ENCODE measurements around the gene MYBBP1A.

Gene MYBBP1A

GRCh38 chr17:4530799-4531730 lies 24.1 kb downstream of the MYBBP1A start:
- DNase-seq (ENCODE audit: low read depth, low spot score), result no peak
- H3K4me3 ChIP-seq (ENCODE audit: low read depth, low read length), result no peak overlapping the region
- POLR2A ChIA-PET, result no interaction called here
- TF ChIP-seq, protein P1, sequence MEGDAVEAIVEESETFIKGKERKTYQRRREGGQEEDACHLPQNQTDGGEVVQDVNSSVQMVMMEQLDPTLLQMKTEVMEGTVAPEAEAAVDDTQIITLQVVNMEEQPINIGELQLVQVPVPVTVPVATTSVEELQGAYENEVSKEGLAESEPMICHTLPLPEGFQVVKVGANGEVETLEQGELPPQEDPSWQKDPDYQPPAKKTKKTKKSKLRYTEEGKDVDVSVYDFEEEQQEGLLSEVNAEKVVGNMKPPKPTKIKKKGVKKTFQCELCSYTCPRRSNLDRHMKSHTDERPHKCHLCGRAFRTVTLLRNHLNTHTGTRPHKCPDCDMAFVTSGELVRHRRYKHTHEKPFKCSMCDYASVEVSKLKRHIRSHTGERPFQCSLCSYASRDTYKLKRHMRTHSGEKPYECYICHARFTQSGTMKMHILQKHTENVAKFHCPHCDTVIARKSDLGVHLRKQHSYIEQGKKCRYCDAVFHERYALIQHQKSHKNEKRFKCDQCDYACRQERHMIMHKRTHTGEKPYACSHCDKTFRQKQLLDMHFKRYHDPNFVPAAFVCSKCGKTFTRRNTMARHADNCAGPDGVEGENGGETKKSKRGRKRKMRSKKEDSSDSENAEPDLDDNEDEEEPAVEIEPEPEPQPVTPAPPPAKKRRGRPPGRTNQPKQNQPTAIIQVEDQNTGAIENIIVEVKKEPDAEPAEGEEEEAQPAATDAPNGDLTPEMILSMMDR (IDR thresholded peaks at IDR 0.05; ENCODE audit: insufficient read depth, low read length, missing control alignments), result no peak
- CTCF ChIA-PET, result no interaction called here

DNA sequence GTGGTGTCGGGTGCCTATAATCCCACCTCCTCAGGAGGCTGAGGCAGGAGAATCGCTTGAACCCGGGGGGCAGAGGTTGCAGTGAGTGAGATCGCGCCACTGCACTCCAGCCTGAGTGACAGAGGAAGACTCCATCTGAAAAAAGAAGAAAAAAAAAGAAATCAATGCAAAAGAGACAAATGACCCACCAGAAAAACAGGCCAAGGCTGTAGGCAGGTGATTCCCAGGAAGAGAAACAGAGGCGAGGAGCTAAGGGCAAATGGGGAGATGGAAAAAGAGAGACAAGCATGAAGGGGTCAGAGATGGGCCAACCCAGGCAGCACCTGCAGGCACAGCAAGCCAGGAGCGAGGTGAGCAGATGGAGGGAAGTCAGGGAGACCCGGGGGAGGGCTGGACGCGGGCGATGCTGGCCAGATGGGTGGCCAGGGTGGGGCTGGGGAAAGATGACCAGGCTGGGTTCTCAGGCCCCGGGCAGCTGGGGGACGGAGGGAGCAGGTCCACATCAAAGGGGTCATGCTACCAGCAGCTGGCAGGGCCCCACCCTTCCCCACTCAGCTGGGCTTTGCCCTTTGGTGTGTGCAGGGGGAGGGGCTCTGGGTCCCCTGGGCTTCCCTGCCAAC lies 25.5 kb downstream of the MYBBP1A start:
- TF ChIP-seq, protein P1 (IDR thresholded peaks at IDR 0.05; ENCODE audit: insufficient read depth, low read length, missing control alignments), result no peak
- no peak overlapping the region for H3K4me3 ChIP-seq (ENCODE audit: low read depth, low read length)
- CTCF ChIA-PET, result interaction anchor here (3.1 kb wide), 1 partner anchor 37 kb away, joined by 8 read pairs; no protein-coding TSS in a partner anchor
- POLR2A ChIA-PET, result no interaction called here
- no peak for DNase-seq (ENCODE audit: low read depth, low spot score)

GRCh38 chr17:4527566-4528125 lies 27.5 kb downstream of the MYBBP1A start:
- DNase-seq (ENCODE audit: low read depth, low spot score), result no peak
- POLR2A ChIA-PET, result no interaction called here
- TF ChIP-seq, protein P1 (IDR thresholded peaks at IDR 0.05; ENCODE audit: insufficient read depth, low read length, missing control alignments), result no peak
- CTCF ChIA-PET, result interaction anchor here (3.1 kb wide), 1 partner anchor 39 kb away, joined by 8 read pairs; no protein-coding TSS in a partner anchor
- no peak overlapping the region for H3K4me3 ChIP-seq (ENCODE audit: low read depth, low read length)

GRCh38 chr17:4527134-4527533 lies 28.1 kb downstream of the MYBBP1A start:
- DNase-seq (ENCODE audit: low read depth, low spot score), result no peak
- CTCF ChIA-PET, result interaction anchor here (3.1 kb wide), 1 partner anchor 40 kb away, joined by 8 read pairs; no protein-coding TSS in a partner anchor

GRCh38 chr17:4525691-4526397 lies 29.3 kb downstream of the MYBBP1A start:
- ChIA-PET CTCF (interaction anchor here (3.4 kb wide), 1 partner anchor 41 kb away, joined by 9 read pairs; no protein-coding TSS in a partner anchor), POLR2A (no interaction called here)
- H3K4me3 ChIP-seq (ENCODE audit: low read depth, low read length), result no peak overlapping the region
- TF ChIP-seq, protein P1 (IDR thresholded peaks at IDR 0.05; ENCODE audit: insufficient read depth, low read length, missing control alignments), result no peak
- DNase-seq (ENCODE audit: low read depth, low spot score), result no peak

More at GRCh38 chr17:4527134-4527533, 28.1 kb downstream of the MYBBP1A start:
- POLR2A ChIA-PET, result no interaction called here
- TF ChIP-seq, protein P1 (IDR thresholded peaks at IDR 0.05; ENCODE audit: insufficient read depth, low read length, missing control alignments), result no peak
- H3K4me3 ChIP-seq (ENCODE audit: low read depth, low read length), result no peak overlapping the region

Data from AG04449 (cell line).